ENCODE results near the gene KIAA0753. TPM values are rescaled to one million over a fixed set of nuclear protein-coding genes. Genes with fewer than 3 reads are reported as not detected.
A peak's percentile ranks its signal among the peaks of the same experiment; 100 is the strongest.

KIAA0753 gene
- total and polyA plus RNA-seq, 2 of the 8 experiments (the other 6 are each of a cell fraction or from before 2014, with no cell fraction given) = 5.0 to 27.1 TPM

DNA sequence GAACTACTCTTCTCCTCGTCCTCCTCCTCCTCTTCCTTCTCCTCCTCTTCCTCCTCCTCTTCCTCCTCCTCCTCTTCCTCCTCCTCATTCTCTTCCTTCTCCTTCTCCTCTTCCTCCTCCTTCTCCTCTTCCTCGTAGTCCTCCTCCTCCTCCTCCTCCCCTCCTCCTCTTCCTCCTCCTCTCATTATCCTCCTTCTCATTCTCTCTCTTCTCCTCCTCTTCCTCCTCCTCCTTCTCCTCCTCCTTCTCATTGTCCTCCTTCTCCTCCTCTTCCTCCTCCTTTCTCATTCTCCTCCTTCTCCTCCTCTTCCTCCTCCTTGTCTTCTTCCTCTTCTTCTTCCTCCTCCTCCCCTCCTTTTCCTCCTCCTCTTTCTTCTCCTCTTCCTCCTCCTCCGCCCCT, 80.0 kb downstream of the KIAA0753 start:
- 60% methylated on average over 3 of the region's 3 CpGs; no CpG with 5 or more reads in 1 of the 2 experiments for WGBS, 2 experiments (ENCODE audit: extremely low coverage in 1 of 2, insufficient coverage in 1 of 2, insufficient read length in 1 of 2, insufficient replicate concordance in 2 of 2, low coverage in 1 of 2, low lambda C conversion rate in 2 of 2, missing lambda C conversion rate in 1 of 2)
- CTCF ChIA-PET (ENCODE audit: partially characterized antibody) = interaction anchor here (1.1 to 1.5 kb wide), 3 partner anchors 12 to 124 kb away, joined by 3 to 5 read pairs (median 4); no protein-coding TSS in a partner anchor

More for the DNA sequence above, 80.0 kb downstream of the KIAA0753 start:
- H2BK120ac ChIP-seq (replicated peaks; ENCODE audit: low read depth, low read length) = no peak overlapping the region
- no peak overlapping the region for H3K27ac ChIP-seq (ENCODE audit: low read depth, low read length)
- H3K79me1 ChIP-seq (ENCODE audit: low read depth, low read length) = no peaks in the 10 kb centered on the region
- H3K4ac ChIP-seq (replicated peaks; ENCODE audit: insufficient read length, low read depth, low read length) = no peak overlapping the region
- H4K20me1 ChIP-seq (replicated peaks in 1 of 2; ENCODE audit: control insufficient read depth in 1 of 2, insufficient read depth in 2 of 2, low read length in 2 of 2) = no peaks in the 10 kb centered on the region
- peak overlapping the region; percentile 88; the same call in 1 of the 2 replicates for H2BK15ac ChIP-seq (ENCODE audit: low read length)
- no peak overlapping the region for H3K56ac ChIP-seq (replicated peaks; ENCODE audit: insufficient read length, low read depth, low read length)
- H4K8ac ChIP-seq (ENCODE audit: extremely low read depth, insufficient read depth, low read length) = no peak overlapping the region
- H4K5ac ChIP-seq (ENCODE audit: insufficient read length, low read depth, low read length) = no peak overlapping the region
- no peak overlapping the region for H2BK12ac ChIP-seq (ENCODE audit: low read depth, low read length)
- H3K36me3 ChIP-seq (ENCODE audit: control insufficient read depth in 2 of 4, insufficient read depth in 4 of 4, low read length in 3 of 4) = no peaks in the 10 kb centered on the region
- H4K91ac ChIP-seq (replicated peaks; ENCODE audit: insufficient read length, low read length) = no peak overlapping the region
- H3K4me3 ChIP-seq (ENCODE audit: extremely low read depth in 1 of 4, insufficient read depth in 2 of 4, low read depth in 3 of 4, low read length in 4 of 4) = no peak overlapping the region
- no peak overlapping the region for H3K9ac ChIP-seq (replicated peaks in 1 of 4; ENCODE audit: extremely low read depth in 1 of 4, low read depth in 3 of 4, low read length in 3 of 4)
- POLR2A ChIA-PET (ENCODE audit: partially characterized antibody) = interaction anchor here (1.2 kb wide), 1 partner anchor 18 kb away, joined by 3 read pairs; no protein-coding TSS in a partner anchor
- no peak for FAIRE-seq
- no peak overlapping the region for H3K18ac ChIP-seq (ENCODE audit: extremely low read depth, low read length)
- no peak overlapping the region for H2BK5ac ChIP-seq (ENCODE audit: low read depth, low read length)
- no peaks in the 10 kb centered on the region for H3K9me3 ChIP-seq (ENCODE audit: insufficient read depth in 2 of 2, low read depth in 1 of 2, low read length in 1 of 2)
- H3K23me2 ChIP-seq (ENCODE audit: low read depth, low read length) = peaks cover 6% of the 10 kb centered on the region; the same call in 1 of the 2 replicates
- no peak for DNase-seq (ENCODE audit: low read depth in 1 of 2, low spot score in 2 of 2)
- peak overlapping the region; percentile 53; the same call in 1 of the 2 replicates for H2AK5ac ChIP-seq (ENCODE audit: low read depth, low read length)
- TF ChIP-seq RNF2 (IDR thresholded peaks at IDR 0.05; ENCODE audit: borderline replicate concordance, low read depth, low read length, missing control alignments, poor library complexity, severe bottlenecking) (no peak), NANOG (IDR thresholded peaks at IDR 0.05; ENCODE audit: insufficient read depth, low read depth, low read length, poor library complexity, severe bottlenecking) (no peak), CREB1 (IDR thresholded peaks at IDR 0.05) (no peak), NRF1 (IDR thresholded peaks at IDR 0.05; ENCODE audit: low read depth, low read length) (no peak), SP4 (IDR thresholded peaks at IDR 0.05; ENCODE audit: low read length) (no peak), EP300 (IDR thresholded peaks at IDR 0.05; ENCODE audit: borderline replicate concordance in 1 of 2, low read depth in 2 of 2, low read length in 2 of 2) (no peak)
- TF ChIP-seq, protein P1, sequence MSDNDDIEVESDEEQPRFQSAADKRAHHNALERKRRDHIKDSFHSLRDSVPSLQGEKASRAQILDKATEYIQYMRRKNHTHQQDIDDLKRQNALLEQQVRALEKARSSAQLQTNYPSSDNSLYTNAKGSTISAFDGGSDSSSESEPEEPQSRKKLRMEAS (IDR thresholded peaks at IDR 0.05) = no peak
- H3K27me3 ChIP-seq (replicated peaks in 1 of 4; ENCODE audit: control insufficient read depth in 3 of 4, extremely low read depth in 1 of 4, insufficient read depth in 3 of 4, low read length in 3 of 4) = peaks cover 8 to 26% (median 21%) of the 10 kb centered on the region in 4 experiments
- no peak overlapping the region for H3K14ac ChIP-seq (ENCODE audit: insufficient read length)
- H2AFZ ChIP-seq (ENCODE audit: low read length) = no peak overlapping the region
- no peaks in the 10 kb centered on the region for H3K79me2 ChIP-seq (ENCODE audit: control insufficient read depth in 1 of 2, insufficient read depth in 2 of 2, low read length in 2 of 2)
- no peaks in the 10 kb centered on the region; a peak in 2 of 7 replicates for H3K4me1 ChIP-seq (replicated peaks in 1 of 4; ENCODE audit: control insufficient read depth in 3 of 4, insufficient read depth in 4 of 4, low read length in 3 of 4)
- H3K4me2 ChIP-seq (ENCODE audit: insufficient read depth in 1 of 2, low read depth in 2 of 2, low read length in 2 of 2) = no peak overlapping the region
- H3K23ac ChIP-seq (ENCODE audit: insufficient read length) = no peak overlapping the region
- H2BK20ac ChIP-seq (ENCODE audit: low read length) = no peak overlapping the region
